DMS114 treated with DMSO at 0.1 percent for 48 hours (cell line): ENCODE results near the gene NT5DC2.
"Not testable (repeated sequence)": the region's sequence is repeated elsewhere in the genome, so short reads cannot be mapped to it uniquely, and the experiment has no call there.

Experiments
- DNase-seq: peaks from one replicate; lab custom pipeline; 2025; ENCODE audit not compliant: unreplicated experiment; lab: John Stamatoyannopoulos, UW

The NT5DC2 gene

GRCh38 chr3:52537726-52538421 lies 4.2 kb upstream of the NT5DC2 start:
- DNase-seq: no peak

- DNase-seq: no peak
Measured at GRCh38 chr3:52537165-52537620, 3.5 kb upstream of the NT5DC2 start.

GRCh38 chr3:52536369-52537164 lies 2.9 kb upstream of the NT5DC2 start, which contains the start of gene UQCC5:
TSS of gene UQCC5 (plus strand) at chr3:52536605. CDS start at chr3:52536756, 151 bp downstream.
- peak; percentile 92 for DNase-seq

- no peak for DNase-seq
Measured at GRCh38 chr3:52536112-52536368, 2.4 kb upstream of the NT5DC2 start.

GRCh38 chr3:52535411-52536111 lies 1.9 kb upstream of the NT5DC2 start:
- no peak for DNase-seq

GRCh38 chr3:52534281-52535183 lies 875 bp upstream of the NT5DC2 start:
- peak; percentile 28 for DNase-seq

- no peak for DNase-seq
Measured at GRCh38 chr3:52532838-52533622, 627 bp downstream of the NT5DC2 start.

GRCh38 chr3:52532517-52532837 lies 1.2 kb downstream of the NT5DC2 start:
- no peak for DNase-seq

GRCh38 chr3:52531860-52532516 lies 1.7 kb downstream of the NT5DC2 start:
- DNase-seq: no peak

GRCh38 chr3:52530918-52531826 lies 2.5 kb downstream of the NT5DC2 start:
- no peak for DNase-seq

- no peak for DNase-seq
Measured at GRCh38 chr3:52529376-52530333, 4.0 kb downstream of the NT5DC2 start.

- DNase-seq: no peak
Measured at GRCh38 chr3:52528586-52529375, 4.9 kb downstream of the NT5DC2 start.

- no peak for DNase-seq
Measured at GRCh38 chr3:52527732-52528585, 5.7 kb downstream of the NT5DC2 start.

GRCh38 chr3:52527039-52527731 lies 6.5 kb downstream of the NT5DC2 start:
- DNase-seq: no peak

GRCh38 chr3:52526671-52527038 lies 7.0 kb downstream of the NT5DC2 start:
- DNase-seq: not testable (repeated sequence)
